ENCODE data around the gene SKA1.
"Not testable (repeated sequence)": the region's sequence is repeated elsewhere in the genome, so short reads cannot be mapped to it uniquely, and the experiment has no call there.

SKA1 gene

DNA sequence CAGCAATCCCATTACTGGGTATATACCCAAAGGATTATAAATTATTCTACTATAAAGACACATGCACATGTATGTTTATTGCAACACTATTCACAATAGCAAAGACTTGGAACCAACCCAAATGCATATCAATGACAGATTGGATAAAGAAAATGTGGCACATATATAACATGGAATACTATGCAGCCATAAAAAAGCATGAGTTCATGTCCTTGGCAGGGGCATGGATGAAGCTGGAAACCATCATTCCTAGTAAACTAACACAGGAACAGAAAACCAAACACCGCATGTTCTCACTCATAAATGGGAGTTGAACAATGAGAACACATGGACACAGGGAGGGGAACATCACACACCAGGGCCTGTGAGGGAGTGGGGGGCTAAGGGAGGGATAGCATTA is 61.9 kb downstream of the SKA1 start:
- H3K4me1 Mint-ChIP-seq (ENCODE audit: low read depth); H3K27ac Mint-ChIP-seq; H3K27me3 Mint-ChIP-seq; H3K9me3 Mint-ChIP-seq (ENCODE audit: low read depth); H3K36me3 Mint-ChIP-seq; H3K4me3 Mint-ChIP-seq: not testable (repeated sequence)

DNA sequence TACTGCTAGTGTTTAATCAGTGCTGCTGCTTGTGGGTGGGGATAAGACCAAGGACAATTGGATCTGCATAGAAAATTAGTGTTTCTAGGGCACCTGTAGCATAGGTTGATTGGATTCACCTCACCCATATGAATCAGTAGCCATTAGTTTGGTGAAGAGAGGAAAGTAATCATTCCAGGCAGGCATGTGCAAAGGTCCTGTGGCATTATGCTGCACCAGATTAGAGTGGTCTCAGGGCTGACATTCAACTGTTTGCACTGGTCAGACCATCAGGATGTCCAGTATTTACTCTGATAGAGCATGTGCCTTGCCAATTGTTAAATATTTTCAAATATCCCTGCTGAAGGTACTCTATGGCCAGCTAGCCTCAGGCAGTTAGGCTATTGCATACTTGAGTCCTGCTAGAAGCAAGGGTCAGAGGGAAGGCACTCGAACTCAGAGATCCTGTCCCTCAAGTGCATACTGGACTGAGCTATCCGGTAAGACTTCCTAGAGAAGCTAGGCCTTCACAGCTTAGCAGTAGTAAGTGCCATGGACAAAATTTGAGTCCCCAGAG is 64.7 kb downstream of the SKA1 start:
- no peak overlapping the region for H3K4me3 Mint-ChIP-seq
- no peaks in the 10 kb centered on the region for H3K36me3 Mint-ChIP-seq
- H3K4me1 Mint-ChIP-seq (ENCODE audit: low read depth): no peaks in the 10 kb centered on the region
- no peaks in the 10 kb centered on the region for H3K9me3 Mint-ChIP-seq (ENCODE audit: low read depth)
- H3K27me3 Mint-ChIP-seq: no peaks in the 10 kb centered on the region
- no peak overlapping the region for H3K27ac Mint-ChIP-seq

DNA sequence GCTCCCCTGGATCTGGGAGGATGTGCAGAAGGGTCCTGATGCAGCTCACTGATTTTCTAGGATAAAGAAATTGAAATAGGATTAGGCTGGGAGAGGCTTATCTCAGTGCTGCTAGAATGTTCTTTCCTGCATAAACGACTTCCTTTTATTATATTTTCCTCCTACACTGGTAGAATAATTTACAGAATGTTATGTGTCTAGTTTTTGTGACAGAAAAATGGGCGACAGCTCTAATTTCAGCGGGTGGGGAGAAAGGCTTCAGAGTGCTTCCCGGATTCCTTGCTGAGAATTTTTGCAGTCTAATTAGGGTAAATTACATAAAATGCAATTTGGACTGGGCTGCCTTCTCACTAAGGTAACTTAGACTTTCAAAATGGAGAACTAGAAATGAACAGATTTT is 66.2 kb downstream of the SKA1 start:
- Mint-ChIP-seq H3K36me3 (peaks cover 3% of the 10 kb centered on the region), H3K27ac (no peak overlapping the region), H3K27me3 (peaks cover 2% of the 10 kb centered on the region), H3K4me1 (ENCODE audit: low read depth) (no peaks in the 10 kb centered on the region), H3K9me3 (ENCODE audit: low read depth) (peaks cover 7% of the 10 kb centered on the region), H3K4me3 (no peak overlapping the region)

DNA sequence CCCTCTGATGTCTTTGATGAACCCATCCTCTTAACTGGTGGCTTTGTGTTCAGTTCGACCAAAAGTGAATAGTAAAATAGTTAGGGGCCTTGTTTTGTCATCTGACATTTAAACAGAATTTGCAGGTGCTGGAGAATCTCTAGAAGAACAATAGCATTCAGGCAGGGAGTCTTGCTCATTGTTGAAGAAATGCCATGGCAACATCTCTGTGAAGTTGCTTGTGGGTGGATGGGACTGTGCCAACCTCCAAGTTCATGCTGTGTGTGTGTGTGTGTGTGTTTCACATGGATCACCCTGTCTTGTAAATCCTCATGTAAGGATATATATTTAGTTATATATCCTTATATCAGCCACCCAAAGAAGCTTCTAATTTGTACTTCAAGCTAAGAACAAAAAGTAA is 66.7 kb downstream of the SKA1 start:
- Mint-ChIP-seq H3K4me1 (ENCODE audit: low read depth) (no peaks in the 10 kb centered on the region), H3K27ac (no peak overlapping the region), H3K27me3 (peaks cover 2% of the 10 kb centered on the region), H3K9me3 (ENCODE audit: low read depth) (peaks cover 7% of the 10 kb centered on the region), H3K4me3 (no peak overlapping the region), H3K36me3 (peaks cover 3% of the 10 kb centered on the region)

All from activated naive CD8-positive, alpha-beta T cell (primary cell).